ENCODE measurements around the gene CACHD1. TPM values are rescaled to one million over a fixed set of nuclear protein-coding genes. Genes with fewer than 3 reads are reported as not detected.

The CACHD1 gene
- polyA plus RNA-seq, 1 of the 3 experiments (the other 2 are of a cell fraction) = 2.2 TPM

GRCh38 chr1:64526312-64526711 is 56.4 kb downstream of the CACHD1 start:
- 90% methylated on average over 3 of the region's 3 CpGs for WGBS (ENCODE audit: low lambda C conversion rate)
- Histone ChIP-seq H4K20me1 (ENCODE audit: insufficient read depth) (no peaks in the 10 kb centered on the region), H3K27ac (ENCODE audit: low read depth in 2 of 2, low read length in 1 of 2) (no peak overlapping the region; a peak in 1 of 4 replicates), H3K4me3 (ENCODE audit: low read depth in 2 of 2, low read length in 1 of 2) (no peak overlapping the region), H3K9me3 (no peaks in the 10 kb centered on the region), H3F3A (replicated peaks; ENCODE audit: insufficient read depth) (peaks cover 7% of the 10 kb centered on the region), H3K36me3 (replicated peaks in 1 of 2; ENCODE audit: control insufficient read depth in 1 of 2, insufficient read depth in 2 of 2, low read length in 1 of 2) (no peaks in the 10 kb centered on the region), H3K4me1 (ENCODE audit: control insufficient read depth in 1 of 2, insufficient read depth in 2 of 2, low read depth in 1 of 2, low read length in 1 of 2) (peaks cover 8 to 15% of the 10 kb centered on the region in 2 experiments; a peak in 3 of 4 replicates), H3K4me2 (no peak overlapping the region), H3K27me3 (ENCODE audit: insufficient read depth) (no peaks in the 10 kb centered on the region), H3K79me2 (ENCODE audit: insufficient read depth) (peaks cover 5% of the 10 kb centered on the region; the same call in 1 of the 2 replicates), H3K9ac (no peak overlapping the region), H3K9me2 (no peaks in the 10 kb centered on the region), H2AFZ (ENCODE audit: low read depth) (no peak overlapping the region)
- ChIA-PET POLR2A (no interaction called here), CTCF (no interaction called here)
- DNase-seq = no peak
- no peak for TF ChIP-seq POLR2AphosphoS5 (IDR thresholded peaks at IDR 0.05; ENCODE audit: low read depth, low read length)
- TF ChIP-seq RCOR1 (IDR thresholded peaks at IDR 0.05; ENCODE audit: low read length) = no peak

- ChIA-PET CTCF (no interaction called here), POLR2A (no interaction called here)
- no peak overlapping the region for H3K4me3 ChIP-seq (ENCODE audit: low read depth in 2 of 2, low read length in 1 of 2)
- H3K27ac ChIP-seq (ENCODE audit: low read depth in 2 of 2, low read length in 1 of 2) = no peak overlapping the region
- no peaks in the 10 kb centered on the region for H3K9me3 ChIP-seq
- no peaks in the 10 kb centered on the region for H4K20me1 ChIP-seq (ENCODE audit: insufficient read depth)
- peaks cover 11% of the 10 kb centered on the region; the same call in 1 of the 2 replicates for H3K79me2 ChIP-seq (ENCODE audit: insufficient read depth)
- peaks cover 5% of the 10 kb centered on the region for H3F3A ChIP-seq (replicated peaks; ENCODE audit: insufficient read depth)
- no peaks in the 10 kb centered on the region for H3K36me3 ChIP-seq (replicated peaks in 1 of 2; ENCODE audit: control insufficient read depth in 1 of 2, insufficient read depth in 2 of 2, low read length in 1 of 2)
- H3K9me2 ChIP-seq = no peaks in the 10 kb centered on the region
- H3K4me2 ChIP-seq = no peak overlapping the region
- H3K4me1 ChIP-seq (ENCODE audit: control insufficient read depth in 1 of 2, insufficient read depth in 2 of 2, low read depth in 1 of 2, low read length in 1 of 2) = peaks cover 8 to 15% of the 10 kb centered on the region in 2 experiments; a peak in 3 of 4 replicates
- no peaks in the 10 kb centered on the region for H3K27me3 ChIP-seq (ENCODE audit: insufficient read depth)
- WGBS (ENCODE audit: low lambda C conversion rate) = 97% methylated on average over 10 of the region's 10 CpGs
- no peak for DNase-seq
- no peak overlapping the region for H2AFZ ChIP-seq (ENCODE audit: low read depth)
- no peak overlapping the region for H3K9ac ChIP-seq
- TF ChIP-seq CHD2 (IDR thresholded peaks at IDR 0.05; ENCODE audit: low read length, partially characterized antibody) (no peak), FOXJ3 (CRISPR knock-in tag; IDR thresholded peaks at IDR 0.05) (no peak), GABPA (IDR thresholded peaks at IDR 0.05; ENCODE audit: low read depth) (no peak), JUND (IDR thresholded peaks at IDR 0.05) (no peak), EP300 (IDR thresholded peaks at IDR 0.05; ENCODE audit: borderline replicate concordance in 1 of 2, low read depth in 1 of 2, low read length in 1 of 2) (no peak)
- TF ChIP-seq, protein P1, sequence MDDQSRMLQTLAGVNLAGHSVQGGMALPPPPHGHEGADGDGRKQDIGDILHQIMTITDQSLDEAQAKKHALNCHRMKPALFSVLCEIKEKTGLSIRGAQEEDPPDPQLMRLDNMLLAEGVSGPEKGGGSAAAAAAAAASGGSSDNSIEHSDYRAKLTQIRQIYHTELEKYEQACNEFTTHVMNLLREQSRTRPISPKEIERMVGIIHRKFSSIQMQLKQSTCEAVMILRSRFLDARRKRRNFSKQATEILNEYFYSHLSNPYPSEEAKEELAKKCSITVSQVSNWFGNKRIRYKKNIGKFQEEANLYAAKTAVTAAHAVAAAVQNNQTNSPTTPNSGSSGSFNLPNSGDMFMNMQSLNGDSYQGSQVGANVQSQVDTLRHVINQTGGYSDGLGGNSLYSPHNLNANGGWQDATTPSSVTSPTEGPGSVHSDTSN (IDR thresholded peaks at IDR 0.05) = no peak
- TF ChIP-seq, protein P2, sequence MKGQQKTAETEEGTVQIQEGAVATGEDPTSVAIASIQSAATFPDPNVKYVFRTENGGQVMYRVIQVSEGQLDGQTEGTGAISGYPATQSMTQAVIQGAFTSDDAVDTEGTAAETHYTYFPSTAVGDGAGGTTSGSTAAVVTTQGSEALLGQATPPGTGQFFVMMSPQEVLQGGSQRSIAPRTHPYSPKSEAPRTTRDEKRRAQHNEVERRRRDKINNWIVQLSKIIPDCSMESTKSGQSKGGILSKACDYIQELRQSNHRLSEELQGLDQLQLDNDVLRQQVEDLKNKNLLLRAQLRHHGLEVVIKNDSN (IDR thresholded peaks at IDR 0.05; ENCODE audit: borderline replicate concordance, low read depth) = no peak
These were observed 57.2 kb downstream of the CACHD1 start for GRCh38 chr1:64527165-64527564.

DNA sequence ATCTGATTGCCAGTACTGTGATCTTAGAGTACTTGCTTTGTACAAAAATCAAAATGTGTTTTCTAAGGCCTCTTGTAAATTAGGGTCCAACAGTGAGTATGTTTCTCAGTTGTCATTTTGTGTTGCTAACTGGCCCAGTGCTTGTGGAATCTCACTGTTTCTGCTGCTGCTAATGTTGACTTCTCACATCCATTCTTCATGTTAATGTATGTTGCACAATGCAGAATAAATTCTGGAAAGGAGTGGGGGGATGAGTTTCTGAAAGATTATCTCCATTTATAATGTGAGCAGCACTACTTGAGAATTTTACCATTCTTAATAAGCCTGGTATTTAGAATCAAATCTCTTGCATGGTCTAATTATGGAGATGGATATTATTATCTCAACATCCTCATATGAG is 57.9 kb downstream of the CACHD1 start:
- Histone ChIP-seq H3K79me2 (ENCODE audit: insufficient read depth) (peaks cover 14% of the 10 kb centered on the region; the same call in 1 of the 2 replicates), H3F3A (replicated peaks; ENCODE audit: insufficient read depth) (peaks cover 5% of the 10 kb centered on the region), H3K9ac (no peak overlapping the region), H3K27me3 (ENCODE audit: insufficient read depth) (no peaks in the 10 kb centered on the region), H2AFZ (ENCODE audit: low read depth) (no peak overlapping the region), H3K4me3 (ENCODE audit: low read depth in 2 of 2, low read length in 1 of 2) (no peak overlapping the region), H3K9me3 (no peaks in the 10 kb centered on the region), H3K4me1 (ENCODE audit: control insufficient read depth in 1 of 2, insufficient read depth in 2 of 2, low read depth in 1 of 2, low read length in 1 of 2) (peaks cover 8 to 21% of the 10 kb centered on the region in 2 experiments; a peak in 3 of 4 replicates), H3K27ac (ENCODE audit: low read depth in 2 of 2, low read length in 1 of 2) (no peak overlapping the region), H3K4me2 (no peak overlapping the region), H4K20me1 (ENCODE audit: insufficient read depth) (no peaks in the 10 kb centered on the region), H3K36me3 (replicated peaks in 1 of 2; ENCODE audit: control insufficient read depth in 1 of 2, insufficient read depth in 2 of 2, low read length in 1 of 2) (no peaks in the 10 kb centered on the region), H3K9me2 (no peaks in the 10 kb centered on the region)
- DNase-seq = no peak
- ChIA-PET CTCF (no interaction called here), POLR2A (no interaction called here)
- TF ChIP-seq, protein P3, sequence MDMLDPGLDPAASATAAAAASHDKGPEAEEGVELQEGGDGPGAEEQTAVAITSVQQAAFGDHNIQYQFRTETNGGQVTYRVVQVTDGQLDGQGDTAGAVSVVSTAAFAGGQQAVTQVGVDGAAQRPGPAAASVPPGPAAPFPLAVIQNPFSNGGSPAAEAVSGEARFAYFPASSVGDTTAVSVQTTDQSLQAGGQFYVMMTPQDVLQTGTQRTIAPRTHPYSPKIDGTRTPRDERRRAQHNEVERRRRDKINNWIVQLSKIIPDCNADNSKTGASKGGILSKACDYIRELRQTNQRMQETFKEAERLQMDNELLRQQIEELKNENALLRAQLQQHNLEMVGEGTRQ (IDR thresholded peaks at IDR 0.05; ENCODE audit: borderline replicate concordance, low read depth, low read length) = no peak
- TF ChIP-seq CTCF (IDR thresholded peaks at IDR 0.05) = no peak
- no peak for TF ChIP-seq MXI1 (IDR thresholded peaks at IDR 0.05; ENCODE audit: low read depth, low read length)
- TF ChIP-seq SIN3A (IDR thresholded peaks at IDR 0.05; ENCODE audit: borderline replicate concordance, low read depth, low read length) = no peak
- TF ChIP-seq, protein P2 (IDR thresholded peaks at IDR 0.05; ENCODE audit: borderline replicate concordance, low read depth) = no peak
- no peak for TF ChIP-seq TAF1 (IDR thresholded peaks at IDR 0.05; ENCODE audit: borderline replicate concordance, low read depth, low read length)
- TF ChIP-seq FOXM1 (IDR thresholded peaks at IDR 0.05; ENCODE audit: low read depth) = no peak
- no peak for TF ChIP-seq SMC3 (IDR thresholded peaks at IDR 0.05; ENCODE audit: low read depth, low read length)
- TF ChIP-seq NFIC (IDR thresholded peaks at IDR 0.05; ENCODE audit: borderline replicate concordance) = no peak
- TF ChIP-seq EP300 (IDR thresholded peaks at IDR 0.05; ENCODE audit: borderline replicate concordance in 1 of 2, low read depth in 1 of 2, low read length in 1 of 2) = no peak
